ENCODE measurements around the gene SGCD.

DNA sequence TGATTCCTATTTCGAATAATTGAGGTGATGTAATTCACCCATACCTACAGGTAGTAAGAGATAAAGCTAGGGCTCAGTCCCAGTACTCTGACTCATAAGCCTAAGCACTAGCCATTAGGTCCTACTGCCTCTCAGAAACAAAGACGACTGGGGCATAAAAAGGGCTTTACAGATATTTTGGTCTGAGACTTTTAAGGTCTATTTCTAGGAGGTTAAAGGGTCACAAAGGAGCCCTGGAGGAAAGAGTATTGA lies 69.8 kb downstream of the SGCD start:
- TF ChIP-seq CTCF (tag by site-specific recombination; IDR thresholded peaks at IDR 0.05) (no peak), ZNF514 (tag by site-specific recombination; IDR thresholded peaks at IDR 0.05) (no peak), PRDM10 (tag by site-specific recombination; IDR thresholded peaks at IDR 0.05) (no peak), ZNF600 (tag by site-specific recombination; IDR thresholded peaks at IDR 0.05) (no peak), ZNF707 (tag by site-specific recombination; IDR thresholded peaks at IDR 0.05) (no peak), ZFP3 (tag by site-specific recombination; IDR thresholded peaks at IDR 0.05; ENCODE audit: low read depth) (no peak)
- TF ChIP-seq, protein P1, sequence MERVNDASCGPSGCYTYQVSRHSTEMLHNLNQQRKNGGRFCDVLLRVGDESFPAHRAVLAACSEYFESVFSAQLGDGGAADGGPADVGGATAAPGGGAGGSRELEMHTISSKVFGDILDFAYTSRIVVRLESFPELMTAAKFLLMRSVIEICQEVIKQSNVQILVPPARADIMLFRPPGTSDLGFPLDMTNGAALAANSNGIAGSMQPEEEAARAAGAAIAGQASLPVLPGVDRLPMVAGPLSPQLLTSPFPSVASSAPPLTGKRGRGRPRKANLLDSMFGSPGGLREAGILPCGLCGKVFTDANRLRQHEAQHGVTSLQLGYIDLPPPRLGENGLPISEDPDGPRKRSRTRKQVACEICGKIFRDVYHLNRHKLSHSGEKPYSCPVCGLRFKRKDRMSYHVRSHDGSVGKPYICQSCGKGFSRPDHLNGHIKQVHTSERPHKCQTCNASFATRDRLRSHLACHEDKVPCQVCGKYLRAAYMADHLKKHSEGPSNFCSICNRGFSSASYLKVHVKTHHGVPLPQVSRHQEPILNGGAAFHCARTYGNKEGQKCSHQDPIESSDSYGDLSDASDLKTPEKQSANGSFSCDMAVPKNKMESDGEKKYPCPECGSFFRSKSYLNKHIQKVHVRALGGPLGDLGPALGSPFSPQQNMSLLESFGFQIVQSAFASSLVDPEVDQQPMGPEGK (tag by site-specific recombination; IDR thresholded peaks at IDR 0.05), result no peak
- TF ChIP-seq, protein P2, sequence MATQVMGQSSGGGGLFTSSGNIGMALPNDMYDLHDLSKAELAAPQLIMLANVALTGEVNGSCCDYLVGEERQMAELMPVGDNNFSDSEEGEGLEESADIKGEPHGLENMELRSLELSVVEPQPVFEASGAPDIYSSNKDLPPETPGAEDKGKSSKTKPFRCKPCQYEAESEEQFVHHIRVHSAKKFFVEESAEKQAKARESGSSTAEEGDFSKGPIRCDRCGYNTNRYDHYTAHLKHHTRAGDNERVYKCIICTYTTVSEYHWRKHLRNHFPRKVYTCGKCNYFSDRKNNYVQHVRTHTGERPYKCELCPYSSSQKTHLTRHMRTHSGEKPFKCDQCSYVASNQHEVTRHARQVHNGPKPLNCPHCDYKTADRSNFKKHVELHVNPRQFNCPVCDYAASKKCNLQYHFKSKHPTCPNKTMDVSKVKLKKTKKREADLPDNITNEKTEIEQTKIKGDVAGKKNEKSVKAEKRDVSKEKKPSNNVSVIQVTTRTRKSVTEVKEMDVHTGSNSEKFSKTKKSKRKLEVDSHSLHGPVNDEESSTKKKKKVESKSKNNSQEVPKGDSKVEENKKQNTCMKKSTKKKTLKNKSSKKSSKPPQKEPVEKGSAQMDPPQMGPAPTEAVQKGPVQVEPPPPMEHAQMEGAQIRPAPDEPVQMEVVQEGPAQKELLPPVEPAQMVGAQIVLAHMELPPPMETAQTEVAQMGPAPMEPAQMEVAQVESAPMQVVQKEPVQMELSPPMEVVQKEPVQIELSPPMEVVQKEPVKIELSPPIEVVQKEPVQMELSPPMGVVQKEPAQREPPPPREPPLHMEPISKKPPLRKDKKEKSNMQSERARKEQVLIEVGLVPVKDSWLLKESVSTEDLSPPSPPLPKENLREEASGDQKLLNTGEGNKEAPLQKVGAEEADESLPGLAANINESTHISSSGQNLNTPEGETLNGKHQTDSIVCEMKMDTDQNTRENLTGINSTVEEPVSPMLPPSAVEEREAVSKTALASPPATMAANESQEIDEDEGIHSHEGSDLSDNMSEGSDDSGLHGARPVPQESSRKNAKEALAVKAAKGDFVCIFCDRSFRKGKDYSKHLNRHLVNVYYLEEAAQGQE (tag by site-specific recombination; IDR thresholded peaks at IDR 0.05), result no peak

Measured in HEK293 (cell line).